GM12878 (cell line): ENCODE measurements around the gene GNB5. TPM values are rescaled to one million over a fixed set of nuclear protein-coding genes. Genes with fewer than 3 reads are reported as not detected.

ENCODE experiments used
- ATAC-seq: fragments of 200-7000 bp; cut with Tn5 transposase; 3 replicates; pipeline ENCODE4 v1.9.1; 2020; ENCODE audit warnings: mild to moderate bottlenecking, moderate library complexity
- BruUV-seq: library from RNA; stranded (reverse); fragments of 400-500 nt; replicated peaks from 2 replicates; lab custom pipeline; 2021; lab: Mats Ljungman, UMichigan
- CTCF ChIA-PET: fragments of 300-600 bp; sonication (Branson Sonifier 250); formaldehyde crosslinking; extraction: SDS; loops from one replicate; lab custom pipeline; 2021; ENCODE audit warnings: inconsistent platforms; lab: Yijun Ruan, JAX
- POLR2A ChIA-PET: fragments of 350-600 bp; formaldehyde crosslinking; extraction: SDS; loops from one replicate; lab custom pipeline; 2021; ENCODE audit warnings: inconsistent platforms; lab: Charles Lee
- RAD21 ChIA-PET: fragments of 300-600 bp; sonication (Branson Sonifier 250); formaldehyde crosslinking; loops from one replicate; lab custom pipeline; 2023; ENCODE audit warnings: antibody characterized with exemption; ENCODE audit not compliant: unreplicated experiment; lab: Charles Lee
- SMC1A ChIA-PET: fragments of 300-600 bp; sonication (Branson Sonifier 250); formaldehyde crosslinking; loops from one replicate; lab custom pipeline; 2023; ENCODE audit not compliant: unreplicated experiment, uncharacterized antibody; lab: Charles Lee
- DNase-seq: peaks from one replicate; pipeline ENCODE4 v3.0.0-alpha.2; 2011; ENCODE audit warnings: low read depth, low spot score
- FAIRE-seq: peaks from 3 replicates; lab custom pipeline; 2011; peaks lifted over from hg19 to GRCh38; lab: Jason Lieb, UNC
- H2AFZ ChIP-seq: 2 replicates; pipeline ENCODE4 v1.6.0; 2011; ENCODE audit warnings: low read depth, low read length, control low read depth; ENCODE audit not compliant: control insufficient read depth
- H3K27ac ChIP-seq: 2 replicates; pipeline ENCODE4 v1.5.1; 2011; ENCODE audit warnings: control low read depth; ENCODE audit not compliant: control insufficient read depth, insufficient read depth
- H3K27me3 ChIP-seq, 2 experiments: replicated peaks in 1 of 2; 2 replicates each; pipeline versions ENCODE4 v1.6.0 to v1.6.1; 2011; ENCODE audit warnings: low read length in 1 of 2; ENCODE audit not compliant: control insufficient read depth in 2 of 2, insufficient read depth in 2 of 2
- H3K36me3 ChIP-seq, 2 experiments: 2 replicates each; pipeline ENCODE4 v1.5.1; 2011; ENCODE audit warnings: low read length in 1 of 2; ENCODE audit not compliant: control insufficient read depth in 2 of 2, insufficient read depth in 2 of 2
- H3K4me1 ChIP-seq: 2 replicates; pipeline ENCODE4 v1.6.1; 2011; ENCODE audit warnings: mild to moderate bottlenecking, low read length, moderate library complexity, mixed read lengths; ENCODE audit not compliant: control insufficient read depth, insufficient read depth
- H3K4me2 ChIP-seq: 2 replicates; pipeline ENCODE4 v1.6.0; 2011; ENCODE audit warnings: control low read depth; ENCODE audit not compliant: control insufficient read depth, insufficient read depth
- H3K4me3 ChIP-seq: fragments of 200-600 bp; sonication (generic); 2 replicates; pipeline ENCODE4 v1.5.1; 2016
- H3K79me2 ChIP-seq: 2 replicates; pipeline ENCODE4 v1.6.0; 2011; ENCODE audit warnings: low read length; ENCODE audit not compliant: control insufficient read depth, insufficient read depth
- H3K9ac ChIP-seq: 2 replicates; pipeline ENCODE4 v1.8.0; 2011; ENCODE audit warnings: low read length, control low read depth, mixed read lengths; ENCODE audit not compliant: control insufficient read depth, insufficient read depth
- H3K9me3 ChIP-seq: replicated peaks from 3 replicates; pipeline ENCODE4 v1.5.1; 2011; ENCODE audit warnings: mild to moderate bottlenecking, low read length; ENCODE audit not compliant: control insufficient read depth, insufficient read depth
- H4K20me1 ChIP-seq: 2 replicates; pipeline ENCODE4 v1.6.0; 2011; ENCODE audit not compliant: control insufficient read depth, insufficient read depth
- IRF4 ChIP-seq: IDR thresholded peaks from 2 replicates; pipeline ENCODE4 v1.6.1; 2011; ENCODE audit warnings: low read depth, low read length
- KLF5 ChIP-seq: fragments of 450-650 bp; IDR thresholded peaks from 2 replicates; pipeline ENCODE4 v1.6.1; 2014; ENCODE audit warnings: mild to moderate bottlenecking; ENCODE audit not compliant: partially characterized antibody
- NFYA ChIP-seq: IDR thresholded peaks from 2 replicates; pipeline ENCODE4 v1.6.1; 2011; ENCODE audit warnings: low read depth, mild to moderate bottlenecking, low read length, improper control_type of control experiment, borderline replicate concordance
- WGBS: methylation state at CpG from one replicate; pipeline ENCODE4 v1.1.6; 2016; ENCODE audit warnings: low lambda C conversion rate; ENCODE audit not compliant: insufficient replicate concordance, insufficient coverage; ENCODE audit errors: missing lambda C conversion rate; 5-methylcytosine and 5-hydroxymethylcytosine counted together
- in situ Hi-C: fragments of 300-500 bp; cut with MboI; formaldehyde crosslinking; loops from 9 replicates; pipeline ENCODE4 v1.14.3; 2018; ENCODE audit warnings: mixed read lengths
- intact Hi-C: fragments of 100-400 bp; cut with micrococcal nuclease; formaldehyde crosslinking; loops from one replicate; pipeline ENCODE4 v1.14.2; 2022; ENCODE audit not compliant: unreplicated experiment
- polyA plus RNA-seq, 11 experiments: library from polyadenylated mRNA; depleted of rRNA in 4 of 11; unstranded in 6 of 11; stranded (reverse) in 5 of 11; fragments of >200 nt; fragmentation: Nextera tagmentation in 4 of 11; fragmentation: Illumina TruSeq in 1 of 11; extraction: Ambion mirVana in 4 of 11; extraction: Trizol in 1 of 11; gene quantifications; 1 replicate in 1 of 11; 2 replicates in 10 of 11; pipeline versions ENCODE4 v1.2.1 to v1.2.3, GENCODE V29; 2011 to 2016; ENCODE audit warnings: inconsistent platforms in 2 of 11, missing spikeins in 2 of 11, low read depth in 1 of 11
- total RNA-seq, 4 experiments: library from RNA; depleted of rRNA in 3 of 4; stranded (reverse); fragments of >200 nt in 3 of 4; fragmentation: Illumina TruSeq in 1 of 4; extraction: Trizol in 1 of 4; gene quantifications; 2 replicates each; pipeline versions ENCODE4 v1.2.1 to v1.2.3, GENCODE V29; 2013 to 2021
- TF ChIP-seq, protein P1 (sequence below): fragments of 450-650 bp; IDR thresholded peaks from 2 replicates; pipeline ENCODE4 v1.6.1; 2016; ENCODE audit warnings: mild to moderate bottlenecking
- TF ChIP-seq, protein P2 (sequence below): fragments of 450-650 bp; IDR thresholded peaks from 2 replicates; pipeline ENCODE4 v1.6.1; 2018; ENCODE audit warnings: borderline replicate concordance, mild to moderate bottlenecking; ENCODE audit not compliant: partially characterized antibody
- TF ChIP-seq, protein P3 (sequence below): fragments of 150-350 bp; IDR thresholded peaks from 2 replicates; pipeline ENCODE4 v1.6.1; 2016; ENCODE audit warnings: low read depth, low read length

GNB5 gene
- total and polyA plus RNA-seq, 10 of the 15 experiments (the other 5 are each of a cell fraction or from before 2014, with no cell fraction given), result 2.4 to 25.9 (median 15.2) TPM

DNA sequence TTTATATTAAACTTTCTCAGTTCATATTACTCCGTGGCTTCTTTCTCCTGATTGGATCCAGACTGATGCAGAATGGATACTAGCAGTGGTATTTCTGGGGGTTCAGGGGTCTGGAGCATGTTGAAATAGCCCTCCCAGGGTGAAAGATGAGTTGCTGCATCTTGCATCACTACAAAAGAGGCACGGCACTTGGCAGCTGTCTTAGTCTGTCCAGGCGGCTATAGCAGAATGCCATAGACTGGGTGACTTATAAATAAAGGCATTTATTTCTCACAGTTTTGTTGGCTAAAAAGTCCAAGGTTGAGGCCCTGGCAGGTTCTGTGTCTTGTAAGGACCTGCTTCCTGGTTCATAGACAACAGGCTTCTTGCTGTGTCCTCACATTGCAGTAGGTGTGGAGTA lies 78.0 kb downstream of the GNB5 start:
- Histone ChIP-seq H3K4me2 (no peak overlapping the region), H3K4me3 (no peak overlapping the region), H3K9me3 (no peaks in the 10 kb centered on the region; the same call in 2 of the 3 replicates), H4K20me1 (no peaks in the 10 kb centered on the region), H3K27me3 (no peaks in the 10 kb centered on the region), H3K27ac (no peak overlapping the region), H3K9ac (no peak overlapping the region), H2AFZ (no peak overlapping the region), H3K36me3 (no peaks in the 10 kb centered on the region), H3K79me2 (peaks cover 14% of the 10 kb centered on the region), H3K4me1 (peaks cover 33% of the 10 kb centered on the region)
- FAIRE-seq (no peak), ATAC-seq (no peak), DNase-seq (no peak)
- no TSS peak for BruUV-seq
- ChIA-PET CTCF (interaction anchor here (1.8 to 13.9 kb wide), 3 partner anchors 24 to 34 kb away, joined by 6 to 115 read pairs (median 15); no protein-coding TSS in a partner anchor), POLR2A (interaction anchor here (1.5 to 8.9 kb wide), 2 partner anchors 9 to 32 kb away, joined by 6 to 86 read pairs; no protein-coding TSS in a partner anchor), RAD21 (interaction anchor here (9.4 to 11.8 kb wide), 3 partner anchors 13 to 33 kb away, joined by 117 to 203 read pairs (median 139); no protein-coding TSS in a partner anchor), SMC1A (interaction anchor here (0.9 to 11.8 kb wide), 3 partner anchors 9 to 33 kb away, joined by 3 to 179 read pairs (median 109); no protein-coding TSS in a partner anchor)
- intact Hi-C loops (loop anchor here (5.0 kb wide), 1 partner anchor 36 kb away; no protein-coding TSS in a partner anchor), in situ Hi-C loops (no loop called here)
- WGBS, result 95% methylated on average over 3 of the region's 3 CpGs
- TF ChIP-seq IRF4 (no peak), KLF5 (no peak), NFYA (no peak)
- TF ChIP-seq, protein P1, sequence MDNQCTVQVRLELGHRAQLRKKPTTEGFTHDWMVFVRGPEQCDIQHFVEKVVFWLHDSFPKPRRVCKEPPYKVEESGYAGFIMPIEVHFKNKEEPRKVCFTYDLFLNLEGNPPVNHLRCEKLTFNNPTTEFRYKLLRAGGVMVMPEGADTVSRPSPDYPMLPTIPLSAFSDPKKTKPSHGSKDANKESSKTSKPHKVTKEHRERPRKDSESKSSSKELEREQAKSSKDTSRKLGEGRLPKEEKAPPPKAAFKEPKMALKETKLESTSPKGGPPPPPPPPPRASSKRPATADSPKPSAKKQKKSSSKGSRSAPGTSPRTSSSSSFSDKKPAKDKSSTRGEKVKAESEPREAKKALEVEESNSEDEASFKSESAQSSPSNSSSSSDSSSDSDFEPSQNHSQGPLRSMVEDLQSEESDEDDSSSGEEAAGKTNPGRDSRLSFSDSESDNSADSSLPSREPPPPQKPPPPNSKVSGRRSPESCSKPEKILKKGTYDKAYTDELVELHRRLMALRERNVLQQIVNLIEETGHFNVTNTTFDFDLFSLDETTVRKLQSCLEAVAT, result 0 out of 2 replicates have a peak, but pooled peaks have one; percentile 34
- TF ChIP-seq, protein P2, sequence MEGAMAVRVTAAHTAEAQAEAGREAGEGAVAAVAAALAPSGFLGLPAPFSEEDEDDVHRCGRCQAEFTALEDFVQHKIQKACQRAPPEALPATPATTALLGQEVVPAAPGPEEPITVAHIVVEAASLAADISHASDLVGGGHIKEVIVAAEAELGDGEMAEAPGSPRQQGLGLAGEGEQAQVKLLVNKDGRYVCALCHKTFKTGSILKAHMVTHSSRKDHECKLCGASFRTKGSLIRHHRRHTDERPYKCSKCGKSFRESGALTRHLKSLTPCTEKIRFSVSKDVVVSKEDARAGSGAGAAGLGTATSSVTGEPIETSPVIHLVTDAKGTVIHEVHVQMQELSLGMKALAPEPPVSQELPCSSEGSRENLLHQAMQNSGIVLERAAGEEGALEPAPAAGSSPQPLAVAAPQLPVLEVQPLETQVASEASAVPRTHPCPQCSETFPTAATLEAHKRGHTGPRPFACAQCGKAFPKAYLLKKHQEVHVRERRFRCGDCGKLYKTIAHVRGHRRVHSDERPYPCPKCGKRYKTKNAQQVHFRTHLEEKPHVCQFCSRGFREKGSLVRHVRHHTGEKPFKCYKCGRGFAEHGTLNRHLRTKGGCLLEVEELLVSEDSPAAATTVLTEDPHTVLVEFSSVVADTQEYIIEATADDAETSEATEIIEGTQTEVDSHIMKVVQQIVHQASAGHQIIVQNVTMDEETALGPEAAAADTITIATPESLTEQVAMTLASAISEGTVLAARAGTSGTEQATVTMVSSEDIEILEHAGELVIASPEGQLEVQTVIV, result no peak
- TF ChIP-seq, protein P3, sequence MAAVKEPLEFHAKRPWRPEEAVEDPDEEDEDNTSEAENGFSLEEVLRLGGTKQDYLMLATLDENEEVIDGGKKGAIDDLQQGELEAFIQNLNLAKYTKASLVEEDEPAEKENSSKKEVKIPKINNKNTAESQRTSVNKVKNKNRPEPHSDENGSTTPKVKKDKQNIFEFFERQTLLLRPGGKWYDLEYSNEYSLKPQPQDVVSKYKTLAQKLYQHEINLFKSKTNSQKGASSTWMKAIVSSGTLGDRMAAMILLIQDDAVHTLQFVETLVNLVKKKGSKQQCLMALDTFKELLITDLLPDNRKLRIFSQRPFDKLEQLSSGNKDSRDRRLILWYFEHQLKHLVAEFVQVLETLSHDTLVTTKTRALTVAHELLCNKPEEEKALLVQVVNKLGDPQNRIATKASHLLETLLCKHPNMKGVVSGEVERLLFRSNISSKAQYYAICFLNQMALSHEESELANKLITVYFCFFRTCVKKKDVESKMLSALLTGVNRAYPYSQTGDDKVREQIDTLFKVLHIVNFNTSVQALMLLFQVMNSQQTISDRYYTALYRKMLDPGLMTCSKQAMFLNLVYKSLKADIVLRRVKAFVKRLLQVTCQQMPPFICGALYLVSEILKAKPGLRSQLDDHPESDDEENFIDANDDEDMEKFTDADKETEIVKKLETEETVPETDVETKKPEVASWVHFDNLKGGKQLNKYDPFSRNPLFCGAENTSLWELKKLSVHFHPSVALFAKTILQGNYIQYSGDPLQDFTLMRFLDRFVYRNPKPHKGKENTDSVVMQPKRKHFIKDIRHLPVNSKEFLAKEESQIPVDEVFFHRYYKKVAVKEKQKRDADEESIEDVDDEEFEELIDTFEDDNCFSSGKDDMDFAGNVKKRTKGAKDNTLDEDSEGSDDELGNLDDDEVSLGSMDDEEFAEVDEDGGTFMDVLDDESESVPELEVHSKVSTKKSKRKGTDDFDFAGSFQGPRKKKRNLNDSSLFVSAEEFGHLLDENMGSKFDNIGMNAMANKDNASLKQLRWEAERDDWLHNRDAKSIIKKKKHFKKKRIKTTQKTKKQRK, result no peak
